Pancreas (tissue), 10 donors: Measurements from ENCODE around the gene FAM13B. TPM values are rescaled to one million over a fixed set of nuclear protein-coding genes. Genes with fewer than 3 reads are reported as not detected.
"Not testable (repeated sequence)": the region's sequence is repeated elsewhere in the genome, so short reads cannot be mapped to it uniquely, and the experiment has no call there.

ENCODE experiments used
- ATAC-seq, 4 donors: fragments of 200-7000 bp; cut with Tn5 transposase; one replicate each; pipeline versions ENCODE4 v1.8.0 to v1.9.1; 2020; ENCODE audit warnings: mild to moderate bottlenecking in 4 of 4, moderate library complexity in 4 of 4
- DNase-seq, 6 donors: peaks; one replicate each; pipeline ENCODE4 v3.0.0-alpha.2; 2020
- FAIRE-seq: peaks from 2 replicates; lab custom pipeline; 2012; peaks lifted over from hg19 to GRCh38; lab: Jason Lieb, UNC
- H3K27ac ChIP-seq, 4 donors: fragments of 200-600 bp; sonication (generic); 1 replicate in 3 of 4; 2 replicates in 1 of 4; pipeline versions ENCODE4 v1.5.0 to v1.8.0; 2020
- H3K27me3 ChIP-seq, 4 donors: fragments of 200-600 bp; one replicate each; pipeline ENCODE4 v1.8.0; 2021
- H3K36me3 ChIP-seq, 3 donors: fragments of 200-600 bp; sonication (generic) in 1 of 3; one replicate each; pipeline versions ENCODE4 v1.5.0 to v1.8.0; 2020 to 2021
- H3K4me1 ChIP-seq, 3 donors: fragments of 200-600 bp; one replicate each; pipeline ENCODE4 v1.8.0; 2021
- H3K4me3 ChIP-seq, 4 donors: fragments of 200-600 bp; sonication (generic) in 2 of 4; one replicate each; pipeline versions ENCODE4 v1.5.0 to v1.8.0; 2020 to 2021
- H3K9me3 ChIP-seq, 4 donors: fragments of 200-600 bp; one replicate each; pipeline ENCODE4 v1.8.0; 2021
- WGBS, 2 donors: extraction: QIAGEN DNeasy Blood & Tissue Kit; methylation state at CpG; one replicate each; pipeline ENCODE4 v1.1.7; 2013; 5-methylcytosine and 5-hydroxymethylcytosine counted together
- intact Hi-C, 3 donors: fragments of 100-400 bp; cut with DNase I; formaldehyde crosslinking; loops; one replicate each; pipeline versions ENCODE4 v1.11.1 to v1.14.2; 2022
- polyA plus RNA-seq, 2 donors: library from polyadenylated mRNA; stranded (reverse); fragments of 200-250 nt; gene quantifications; one replicate each; pipeline ENCODE4 v1.2.3, GENCODE V29; 2013
- total RNA-seq, 6 donors: library from RNA; stranded (reverse); fragmentation: NEBNext Ultra II Directional in 4 of 6; extraction: Animal tissue kit (Norgen Biotek cat#: 25700) in 4 of 6; gene quantifications; one replicate each; pipeline versions ENCODE4 v1.2.1 to v1.2.4, GENCODE V29; 2021 to 2023
- TF ChIP-seq, protein P1 (sequence below), 4 donors: fragments of 200-600 bp; sonication (generic) in 3 of 4; IDR thresholded peaks; one replicate each; pipeline versions ENCODE4 v1.5.0 to v1.8.0; 2021; ENCODE audit warnings: antibody characterized with exemption in 4 of 4
- donor health status: healthy with polysubstance abuse.
- donor health status: DM: no; HTN: no; CAD: no; lungs with moderate emphysema.
- donor health status: DM: no; HTN: no; CAD: no.
- donor health status: control.
- donor health status: control.
- donor health status: Bipolar disorder and iron deficiency.
- donor health status: DM: yes; HTN: yes; CAD: no.
- donor health status: DM: no; HTN: no; CAD: no.
- donor health status: DM: no; HTN: no; CAD: no.
- donor health status: DM: yes; HTN: yes; CAD: no.

The FAM13B gene
- total and polyA plus RNA-seq, 8 donors: 5.6 to 17.8 (median 11.2) TPM

DNA sequence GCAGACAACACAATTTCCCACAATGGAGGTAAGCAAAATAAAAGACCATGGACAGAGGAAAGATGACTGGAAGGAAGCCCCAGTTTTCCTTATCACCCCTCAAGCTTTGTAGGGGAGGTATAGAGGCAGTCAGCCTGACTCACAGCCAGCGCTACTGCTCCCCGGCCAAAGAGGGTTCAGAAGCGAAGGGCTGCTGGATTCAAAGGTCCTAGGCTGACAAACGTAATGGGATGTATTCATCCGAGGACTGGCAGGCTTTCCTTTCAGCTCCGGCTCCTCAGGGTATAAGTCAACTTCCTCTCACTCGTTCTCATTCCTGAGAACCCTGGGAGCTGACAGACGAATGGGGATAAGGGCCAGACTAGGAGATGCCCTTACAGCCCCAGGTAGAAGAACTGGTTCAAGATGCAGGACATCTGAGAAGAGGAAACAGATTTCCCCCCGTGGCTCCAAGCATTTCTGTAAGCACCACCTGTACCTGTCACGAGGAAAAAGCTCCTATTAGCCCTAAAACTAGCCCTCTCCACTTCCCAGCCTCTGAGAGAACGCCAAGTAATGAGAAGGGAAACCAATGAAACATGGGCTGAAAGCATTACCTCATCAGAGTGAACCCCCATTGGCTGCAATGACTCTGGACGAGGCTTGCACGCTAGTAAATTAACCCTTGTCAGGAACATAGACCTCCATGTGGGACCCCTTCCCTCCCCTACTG is 22.1 kb upstream of the FAM13B start:
- H3K9me3 ChIP-seq: no peaks in the 10 kb centered on the region
- H3K4me3 ChIP-seq: no peak overlapping the region
- no peak for DNase-seq
- H3K36me3 ChIP-seq: no peaks in the 10 kb centered on the region
- TF ChIP-seq, protein P1, sequence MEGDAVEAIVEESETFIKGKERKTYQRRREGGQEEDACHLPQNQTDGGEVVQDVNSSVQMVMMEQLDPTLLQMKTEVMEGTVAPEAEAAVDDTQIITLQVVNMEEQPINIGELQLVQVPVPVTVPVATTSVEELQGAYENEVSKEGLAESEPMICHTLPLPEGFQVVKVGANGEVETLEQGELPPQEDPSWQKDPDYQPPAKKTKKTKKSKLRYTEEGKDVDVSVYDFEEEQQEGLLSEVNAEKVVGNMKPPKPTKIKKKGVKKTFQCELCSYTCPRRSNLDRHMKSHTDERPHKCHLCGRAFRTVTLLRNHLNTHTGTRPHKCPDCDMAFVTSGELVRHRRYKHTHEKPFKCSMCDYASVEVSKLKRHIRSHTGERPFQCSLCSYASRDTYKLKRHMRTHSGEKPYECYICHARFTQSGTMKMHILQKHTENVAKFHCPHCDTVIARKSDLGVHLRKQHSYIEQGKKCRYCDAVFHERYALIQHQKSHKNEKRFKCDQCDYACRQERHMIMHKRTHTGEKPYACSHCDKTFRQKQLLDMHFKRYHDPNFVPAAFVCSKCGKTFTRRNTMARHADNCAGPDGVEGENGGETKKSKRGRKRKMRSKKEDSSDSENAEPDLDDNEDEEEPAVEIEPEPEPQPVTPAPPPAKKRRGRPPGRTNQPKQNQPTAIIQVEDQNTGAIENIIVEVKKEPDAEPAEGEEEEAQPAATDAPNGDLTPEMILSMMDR (IDR thresholded peaks at IDR 0.05): no peak
- no peak overlapping the region for H3K27ac ChIP-seq
- intact Hi-C loops: no loop called here
- WGBS, 2 donors: 56 to 65% methylated on average over 13 of the region's 13 CpGs
- FAIRE-seq: no peak
- peak in 1 of 4 donors; percentile 32 for ATAC-seq
- H3K4me1 ChIP-seq: no peaks in the 10 kb centered on the region
- H3K27me3 ChIP-seq: no peaks in the 10 kb centered on the region

DNA sequence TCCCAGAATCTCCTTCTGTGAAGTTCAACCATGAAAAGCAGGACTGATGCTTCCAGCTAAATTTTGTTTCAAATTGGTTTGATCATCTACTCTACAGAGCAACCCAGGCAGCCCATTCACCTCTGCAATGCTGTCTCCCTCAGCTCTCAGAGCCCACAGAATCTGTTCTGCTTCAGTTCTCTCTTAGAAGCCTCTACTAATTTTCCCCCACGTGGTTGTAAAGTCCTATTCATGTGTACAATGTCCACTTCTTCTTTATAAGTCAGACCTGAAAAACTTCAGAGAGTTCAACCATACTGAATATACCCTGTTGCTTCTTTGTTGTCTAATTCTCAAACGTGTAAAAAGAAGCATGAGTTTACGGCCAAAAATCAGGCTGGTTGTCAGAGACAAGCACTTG is 21.3 kb upstream of the FAM13B start:
- no peaks in the 10 kb centered on the region for H3K27me3 ChIP-seq
- DNase-seq: no peak
- H3K9me3 ChIP-seq: no peaks in the 10 kb centered on the region
- H3K4me1 ChIP-seq: no peaks in the 10 kb centered on the region
- H3K36me3 ChIP-seq: no peaks in the 10 kb centered on the region
- intact Hi-C loops: no loop called here
- ATAC-seq: no peak
- no peak overlapping the region for H3K4me3 ChIP-seq
- FAIRE-seq: no peak
- TF ChIP-seq, protein P1 (IDR thresholded peaks at IDR 0.05): no peak
- WGBS, 2 donors: 43 to 47% methylated on average over 3 of the region's 3 CpGs
- no peak overlapping the region for H3K27ac ChIP-seq

DNA sequence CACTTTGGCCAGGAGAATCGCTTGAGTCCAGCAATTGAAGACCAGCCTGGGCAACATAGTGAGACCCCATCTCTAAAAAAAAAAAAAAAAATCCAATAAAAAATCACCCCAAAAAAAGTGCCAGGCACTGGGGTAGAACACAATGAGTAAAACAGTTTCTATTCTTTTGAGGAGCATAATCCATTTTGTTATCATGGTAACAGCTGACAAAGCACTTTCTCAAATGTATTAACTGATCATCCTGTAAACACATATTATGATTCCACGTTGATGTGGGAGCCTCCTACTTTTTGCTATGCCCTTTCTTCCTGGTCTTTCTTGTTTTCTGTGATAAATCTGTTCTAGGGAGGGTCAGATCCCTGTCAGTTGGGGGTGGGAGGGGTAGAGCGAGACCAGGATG is 20.7 kb upstream of the FAM13B start:
- ATAC-seq: no peak
- intact Hi-C loops: no loop called here
- H3K27me3 ChIP-seq: no peaks in the 10 kb centered on the region
- 74 to 75% methylated on average over 3 of the region's 3 CpGs for WGBS, 2 donors
- TF ChIP-seq, protein P1 (IDR thresholded peaks at IDR 0.05): no peak
- H3K4me1 ChIP-seq: no peaks in the 10 kb centered on the region
- no peak overlapping the region for H3K27ac ChIP-seq
- no peaks in the 10 kb centered on the region for H3K9me3 ChIP-seq
- no peak for FAIRE-seq
- H3K36me3 ChIP-seq: no peaks in the 10 kb centered on the region
- DNase-seq: no peak
- no peak overlapping the region for H3K4me3 ChIP-seq

DNA sequence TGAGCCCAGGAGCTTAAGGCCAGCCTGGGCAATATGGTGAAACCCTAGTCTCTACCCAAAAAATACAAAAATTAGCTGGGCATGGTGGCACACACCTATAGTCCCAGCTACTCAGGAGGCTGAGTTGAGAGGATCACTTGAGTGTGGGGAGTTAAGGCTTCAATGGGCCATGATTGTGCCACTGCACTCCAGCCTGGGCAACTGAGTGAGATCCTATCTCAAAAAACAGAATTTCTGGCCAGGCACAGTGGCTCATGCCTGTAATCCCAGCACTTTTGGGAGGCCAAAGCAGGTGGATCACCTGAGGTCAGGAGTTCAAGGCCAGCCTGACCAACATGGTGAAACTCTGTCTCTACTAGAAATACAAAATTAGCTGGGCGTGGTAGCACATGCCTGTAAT is 19.8 kb upstream of the FAM13B start:
- ATAC-seq, intact Hi-C loops, H3K27ac ChIP-seq, H3K4me3 ChIP-seq, H3K4me1 ChIP-seq, H3K27me3 ChIP-seq, FAIRE-seq, DNase-seq, H3K36me3 ChIP-seq, H3K9me3 ChIP-seq: not testable (repeated sequence)
- 78 to 90% methylated on average over 1 of the region's 1 CpG for WGBS, 2 donors

DNA sequence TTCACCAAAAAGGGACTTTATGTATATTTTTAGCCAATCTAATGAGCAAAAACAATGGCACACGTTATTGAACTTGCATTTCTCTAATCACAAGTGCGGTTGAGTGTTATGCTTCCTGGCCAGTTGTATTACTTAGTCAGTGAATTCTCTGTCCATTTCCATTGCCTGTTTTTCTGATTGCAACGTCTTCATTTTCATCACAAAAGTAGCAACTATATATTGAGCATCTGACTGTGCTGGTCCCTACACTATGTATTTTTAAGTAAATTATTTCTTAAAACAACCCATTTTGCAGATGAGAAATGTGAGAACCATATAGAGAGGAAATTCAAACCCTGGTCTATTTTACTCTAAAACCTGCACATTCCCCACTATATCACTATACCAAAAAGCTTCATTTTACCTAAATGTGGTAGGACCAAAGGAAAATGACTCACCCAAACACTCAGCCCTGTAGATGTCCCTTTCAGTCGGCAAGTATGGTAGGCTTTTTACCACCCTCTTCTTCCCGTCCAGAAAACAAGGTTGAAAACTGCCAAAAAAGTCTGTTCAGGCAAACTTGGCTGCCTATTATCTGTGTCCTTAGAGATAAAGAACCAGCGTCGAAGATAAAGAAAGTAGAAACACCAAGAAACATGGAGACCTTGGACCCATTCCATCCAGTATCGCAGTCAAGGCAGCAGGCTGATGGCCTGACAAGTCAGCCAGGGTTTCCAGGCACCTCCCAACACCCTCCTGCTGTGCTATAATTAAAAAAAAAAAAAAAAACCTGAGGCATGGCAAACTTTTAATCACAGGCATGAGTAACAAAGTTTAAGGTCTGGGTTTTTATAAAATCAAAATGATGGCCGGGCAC is 18.8 kb upstream of the FAM13B start:
- FAIRE-seq (no peak), DNase-seq (peak in 4 of 6 donors; percentile 32 to 74 (median 50)), ATAC-seq (peak in 3 of 4 donors; percentile 92 to 98 (median 96))
- Histone ChIP-seq H3K36me3 (no peaks in the 10 kb centered on the region), H3K4me1 (no peaks in the 10 kb centered on the region), H3K27me3 (no peaks in the 10 kb centered on the region), H3K9me3 (no peaks in the 10 kb centered on the region), H3K27ac (peak overlapping the region in 1 of 4 donors; percentile 30), H3K4me3 (no peak overlapping the region)
- TF ChIP-seq, protein P1 (IDR thresholded peaks at IDR 0.05): no peak
- 28 to 34% methylated on average over 9 of the region's 9 CpGs for WGBS, 2 donors
- intact Hi-C loops: no loop called here

DNA sequence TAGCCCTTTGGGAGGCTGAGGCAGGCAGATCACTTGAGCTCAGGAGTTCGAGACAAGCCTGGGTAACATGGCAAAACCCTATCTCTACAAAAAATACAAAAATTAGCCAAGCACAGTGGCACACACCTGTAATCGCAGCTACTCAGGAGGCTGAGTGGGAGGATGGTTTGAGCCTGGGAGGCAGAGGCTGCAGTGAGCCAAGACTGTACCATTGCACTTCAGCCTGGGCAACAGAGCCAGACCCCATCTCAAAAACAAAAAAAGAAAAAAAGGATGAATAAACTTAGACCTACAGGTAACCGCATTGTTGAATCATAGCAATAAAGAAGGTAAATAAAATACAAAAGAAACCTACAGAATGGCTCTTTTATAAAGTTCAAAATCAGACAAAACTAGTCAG is 12.4 kb upstream of the FAM13B start:
- H3K27ac ChIP-seq, H3K27me3 ChIP-seq, DNase-seq, H3K36me3 ChIP-seq, ATAC-seq, H3K9me3 ChIP-seq, FAIRE-seq, H3K4me3 ChIP-seq, intact Hi-C loops, H3K4me1 ChIP-seq: not testable (repeated sequence)
- WGBS, 2 donors: 93 to 97% methylated on average over 3 of the region's 3 CpGs
